Osteoblast (primary cell): ENCODE measurements around the gene CDC42BPG. TPM values are rescaled to one million over a fixed set of nuclear protein-coding genes. Genes with fewer than 3 reads are reported as not detected.

Experiments
- DNase-seq: peaks from one replicate; pipeline ENCODE4 v3.0.0; 2011; ENCODE audit warnings: low spot score, mixed read lengths; ENCODE audit not compliant: insufficient read length; ENCODE audit errors: missing footprints
- H2AFZ ChIP-seq: 2 replicates; pipeline ENCODE4 v1.6.0; 2011; ENCODE audit warnings: mild to moderate bottlenecking, low read length
- H3K27ac ChIP-seq: 2 replicates; pipeline ENCODE4 v1.5.1; 2011; ENCODE audit warnings: mild to moderate bottlenecking, low read depth, low read length, moderate library complexity
- H3K27me3 ChIP-seq: 2 replicates; pipeline ENCODE4 v1.6.0; 2012; ENCODE audit warnings: mild to moderate bottlenecking, control low read depth, inconsistent platforms, low read length, moderate library complexity; ENCODE audit not compliant: insufficient read depth
- H3K36me3 ChIP-seq: 2 replicates; pipeline ENCODE4 v1.5.1; 2011; ENCODE audit warnings: mild to moderate bottlenecking, low read length, control low read depth, moderate library complexity; ENCODE audit not compliant: insufficient read depth
- H3K4me1 ChIP-seq: 2 replicates; pipeline ENCODE4 v1.5.1; 2011; ENCODE audit warnings: mild to moderate bottlenecking, low read length, control low read depth, moderate library complexity; ENCODE audit not compliant: insufficient read depth
- H3K4me2 ChIP-seq: 2 replicates; pipeline ENCODE4 v1.6.0; 2011; ENCODE audit warnings: mild to moderate bottlenecking, low read length; ENCODE audit not compliant: insufficient read depth
- H3K4me3 ChIP-seq: fragments of 200-600 bp; sonication (generic); 3 replicates; pipeline ENCODE4 v1.5.1; 2012; ENCODE audit warnings: mild to moderate bottlenecking, low read length, inconsistent platforms; ENCODE audit not compliant: insufficient read depth
- H3K79me2 ChIP-seq: 2 replicates; pipeline ENCODE4 v1.6.0; 2012; ENCODE audit warnings: mild to moderate bottlenecking, low read length, control low read depth, inconsistent platforms; ENCODE audit not compliant: insufficient read depth
- H3K9me3 ChIP-seq: 2 replicates; pipeline ENCODE4 v1.5.1; 2011; ENCODE audit warnings: low read depth, low read length, control low read depth
- H4K20me1 ChIP-seq: 2 replicates; pipeline ENCODE4 v1.6.0; 2012; ENCODE audit warnings: mild to moderate bottlenecking, low read length, control low read depth; ENCODE audit not compliant: insufficient read depth
- CTCF ChIP-seq: IDR thresholded peaks from 2 replicates; pipeline ENCODE4 v1.5.1; 2011; ENCODE audit warnings: mild to moderate bottlenecking, low read depth, low read length, moderate library complexity; ENCODE audit errors: extremely low read depth
- total RNA-seq: library from RNA; depleted of rRNA; stranded (reverse); fragments of >200 nt; gene quantifications from 2 replicates; pipeline ENCODE4 v1.2.3, GENCODE V29; 2012

The CDC42BPG gene
- total RNA-seq, 1 donor = under 0.01 TPM

DNA sequence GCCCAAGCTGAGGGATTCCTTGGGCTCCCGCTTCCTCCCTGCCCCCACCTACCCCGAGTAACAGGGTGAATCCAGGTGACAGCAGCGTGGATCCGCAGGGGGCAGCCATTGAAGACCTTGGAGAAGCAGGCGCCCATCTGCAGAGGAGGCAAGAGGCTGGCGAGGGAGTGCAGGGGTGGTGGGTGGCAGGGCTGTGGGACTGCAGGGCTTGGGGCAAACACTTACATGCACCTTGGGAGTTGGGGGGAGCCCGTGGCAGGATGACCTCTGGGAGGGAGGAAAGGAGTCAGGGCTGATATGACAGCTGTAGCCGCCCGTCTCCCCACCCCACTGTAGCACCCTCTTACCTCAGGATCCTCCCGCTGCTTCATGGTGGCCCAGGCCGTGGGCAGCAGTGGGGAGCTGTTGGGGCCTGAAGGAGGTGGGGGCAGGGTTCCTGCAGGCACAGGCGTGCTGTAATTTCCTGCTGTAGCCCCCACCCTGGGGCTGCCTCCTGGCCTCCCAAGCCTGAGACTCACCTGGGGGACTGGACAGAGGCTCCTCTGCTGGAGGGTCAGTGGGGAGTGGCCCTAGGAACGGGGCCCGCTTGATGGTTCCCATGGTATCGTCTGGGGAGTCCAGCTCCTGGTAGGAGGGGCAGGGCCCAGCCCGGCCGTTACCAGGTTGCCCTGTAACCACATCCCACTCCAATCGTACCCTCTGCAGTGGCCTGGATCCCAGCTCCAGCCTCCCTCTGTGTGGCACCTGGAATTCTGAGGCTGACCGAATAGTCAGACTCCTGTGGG lies 47.5 kb downstream of the CDC42BPG start:
- H3K4me3 ChIP-seq = no peak overlapping the region
- no peaks in the 10 kb centered on the region for H3K4me1 ChIP-seq
- peak; percentile 74 for DNase-seq
- H3K27me3 ChIP-seq = no peaks in the 10 kb centered on the region
- H3K4me2 ChIP-seq = no peak overlapping the region
- H3K27ac ChIP-seq = no peak overlapping the region
- H3K36me3 ChIP-seq = peaks cover 5% of the 10 kb centered on the region
- no peak overlapping the region for H2AFZ ChIP-seq
- TF ChIP-seq CTCF = no peak
- H4K20me1 ChIP-seq = no peaks in the 10 kb centered on the region
- no peaks in the 10 kb centered on the region for H3K79me2 ChIP-seq
- no peaks in the 10 kb centered on the region for H3K9me3 ChIP-seq

- Histone ChIP-seq H4K20me1 (no peaks in the 10 kb centered on the region), H3K9me3 (no peaks in the 10 kb centered on the region), H3K4me3 (no peak overlapping the region), H3K4me1 (no peaks in the 10 kb centered on the region), H3K27me3 (no peaks in the 10 kb centered on the region), H2AFZ (no peak overlapping the region), H3K36me3 (peaks cover 5% of the 10 kb centered on the region), H3K27ac (no peak overlapping the region), H3K4me2 (no peak overlapping the region), H3K79me2 (no peaks in the 10 kb centered on the region)
- TF ChIP-seq CTCF = no peak
- peak; percentile 51 for DNase-seq
Measured at GRCh38 chr11:64796047-64796756, 48.3 kb downstream of the CDC42BPG start.

DNA sequence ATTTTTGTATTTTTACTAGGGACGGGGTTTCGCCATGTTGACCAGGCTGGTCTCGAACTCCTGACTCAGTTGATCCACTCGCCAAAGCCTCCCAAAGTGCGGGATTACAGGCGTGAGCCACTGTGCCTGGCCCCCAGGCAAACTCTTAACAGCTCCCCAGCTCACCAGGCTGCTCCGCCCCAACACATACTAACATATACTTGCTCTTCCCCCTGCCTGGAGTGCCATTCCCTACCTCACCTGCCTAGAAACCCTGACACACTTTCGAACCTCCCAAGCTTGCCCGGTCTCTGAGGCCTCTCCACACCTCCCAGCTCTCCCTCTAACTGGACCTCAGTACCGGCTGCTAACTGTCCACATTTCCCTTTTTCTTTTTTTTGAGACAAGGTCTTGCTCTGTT lies 49.9 kb downstream of the CDC42BPG start:
- TF ChIP-seq CTCF = no peak
- no peak overlapping the region for H2AFZ ChIP-seq
- H3K27ac ChIP-seq = no peak overlapping the region
- no peaks in the 10 kb centered on the region for H3K9me3 ChIP-seq
- H3K4me1 ChIP-seq = no peaks in the 10 kb centered on the region
- H3K36me3 ChIP-seq = peaks cover 5% of the 10 kb centered on the region
- no peak overlapping the region for H3K4me3 ChIP-seq
- H3K4me2 ChIP-seq = no peak overlapping the region
- peak; percentile 34 for DNase-seq
- no peaks in the 10 kb centered on the region for H3K79me2 ChIP-seq
- no peaks in the 10 kb centered on the region for H3K27me3 ChIP-seq
- no peaks in the 10 kb centered on the region for H4K20me1 ChIP-seq
